Measurements from ENCODE around the gene ABCC2. TPM values are rescaled to one million over a fixed set of nuclear protein-coding genes. Genes with fewer than 3 reads are reported as not detected.

The ABCC2 gene
- total and polyA plus RNA-seq, 8 donors = under 0.01 to 6.8 (median 0.58) TPM

GRCh38 chr10:99845837-99846382 is 63.5 kb downstream of the ABCC2 start:
- 1 to 4% (median 2%) methylated on average over 18 of the region's 18 CpGs for WGBS, 5 donors
- no peaks in the 10 kb centered on the region for H3K27me3 ChIP-seq
- peak in 1 of 3 donors; percentile 72 for TF ChIP-seq POLR2AphosphoS5 (IDR thresholded peaks at IDR 0.05)
- no peak for TF ChIP-seq POLR2A (IDR thresholded peaks at IDR 0.05)
- TF ChIP-seq CTCF (IDR thresholded peaks at IDR 0.05) = peak in 5 of 7 experiments; percentile 86 to 97 (median 95)
- TF ChIP-seq EP300 (IDR thresholded peaks at IDR 0.05) = no peak
- peak; percentile 77 to 95 for DNase-seq
- H3K4me1 ChIP-seq = peaks cover 0 to 23% (median 8%) of the 10 kb centered on the region in 4 donors
- H3K4me3 ChIP-seq = peak overlapping the region; percentile 25 to 39 (median 32)
- H3K36me3 ChIP-seq = no peaks in the 10 kb centered on the region
- no peaks in the 10 kb centered on the region for H3K9me3 ChIP-seq
- intact Hi-C loops (cut with DNase I; ENCODE audit: low total_unique reads) = loop anchor here (5.0 kb wide), 1 partner anchor 206 kb away; no protein-coding TSS in a partner anchor
- peak overlapping the region in 3 of 5 donors; percentile 23 to 35 (median 30) for H3K27ac ChIP-seq

- Histone ChIP-seq H3K4me1 (peaks cover 0 to 23% (median 8%) of the 10 kb centered on the region in 4 donors), H3K27me3 (no peaks in the 10 kb centered on the region), H3K36me3 (no peaks in the 10 kb centered on the region), H3K4me3 (no peak overlapping the region), H3K27ac (no peak overlapping the region), H3K9me3 (no peaks in the 10 kb centered on the region)
- no peak for TF ChIP-seq CTCF (IDR thresholded peaks at IDR 0.05)
- intact Hi-C loops (cut with DNase I; ENCODE audit: low total_unique reads) = loop anchor here (5.0 kb wide), 1 partner anchor 203 kb away; no protein-coding TSS in a partner anchor
- no peak for DNase-seq
- 83 to 99% (median 94%) methylated on average over 7 of the region's 7 CpGs for WGBS, 5 donors
These were observed 66.6 kb downstream of the ABCC2 start for GRCh38 chr10:99849057-99849456.

GRCh38 chr10:99849536-99849935 is 67.1 kb downstream of the ABCC2 start:
- Histone ChIP-seq H3K4me1 (peaks cover 0 to 23% (median 8%) of the 10 kb centered on the region in 4 donors), H3K4me3 (no peak overlapping the region), H3K9me3 (no peaks in the 10 kb centered on the region), H3K27ac (no peak overlapping the region), H3K36me3 (no peaks in the 10 kb centered on the region), H3K27me3 (no peaks in the 10 kb centered on the region)
- 37 to 73% (median 54%) methylated on average over 2 of the region's 2 CpGs for WGBS, 5 donors
- TF ChIP-seq POLR2A (IDR thresholded peaks at IDR 0.05) (no peak), EP300 (IDR thresholded peaks at IDR 0.05) (no peak), CTCF (IDR thresholded peaks at IDR 0.05) (no peak), POLR2AphosphoS5 (IDR thresholded peaks at IDR 0.05) (no peak)
- DNase-seq = peak in 1 of 2 donors; percentile 26
- intact Hi-C loops (cut with DNase I; ENCODE audit: low total_unique reads) = loop anchor here (5.0 kb wide), 1 partner anchor 203 kb away; no protein-coding TSS in a partner anchor

- peak in 1 of 2 donors; percentile 55 for DNase-seq
- H3K36me3 ChIP-seq = no peaks in the 10 kb centered on the region
- H3K4me1 ChIP-seq = peaks cover 0 to 23% (median 8%) of the 10 kb centered on the region in 4 donors
- no peaks in the 10 kb centered on the region for H3K9me3 ChIP-seq
- no peak for TF ChIP-seq CTCF (IDR thresholded peaks at IDR 0.05)
- WGBS, 5 donors = 71 to 83% (median 82%) methylated on average over 11 of the region's 11 CpGs
- H3K27ac ChIP-seq = no peak overlapping the region
- H3K4me3 ChIP-seq = no peak overlapping the region
- intact Hi-C loops (cut with DNase I; ENCODE audit: low total_unique reads) = no loop called here
- H3K27me3 ChIP-seq = no peaks in the 10 kb centered on the region
These were observed 67.8 kb downstream of the ABCC2 start for GRCh38 chr10:99850021-99850766.
